GM23338 (cell line): ENCODE measurements around the gene BPIFB1. TPM values are rescaled to one million over a fixed set of nuclear protein-coding genes. Genes with fewer than 3 reads are reported as not detected.

Experiments
- ATAC-seq: fragments of 200-7000 bp; cut with Tn5 transposase; 3 replicates; pipeline ENCODE4 v1.9.1; 2020
- DNase-seq: peaks from one replicate; pipeline ENCODE4 v3.0.0-alpha.2; 2015; ENCODE audit warnings: low spot score
- H2AFZ ChIP-seq: fragments of 200-600 bp; sonication (generic); 2 replicates; pipeline ENCODE4 v1.8.0; 2016; ENCODE audit warnings: antibody characterized with exemption, mild to moderate bottlenecking, moderate library complexity
- H3F3A ChIP-seq: fragments of 200-600 bp; sonication (generic); replicated peaks from 2 replicates; pipeline ENCODE4 v1.8.0; 2017; ENCODE audit warnings: antibody characterized with exemption, mixed run types, low read depth
- H3K27ac ChIP-seq: fragments of 200-600 bp; sonication (generic); 2 replicates; pipeline ENCODE4 v1.6.1; 2016; ENCODE audit warnings: low read depth
- H3K27me3 ChIP-seq: fragments of 200-600 bp; sonication (generic); 2 replicates; pipeline ENCODE4 v1.8.0; 2016; ENCODE audit warnings: mild to moderate bottlenecking, mixed run types, moderate library complexity; ENCODE audit not compliant: insufficient read depth
- H3K36me3 ChIP-seq: fragments of 200-600 bp; sonication (generic); 2 replicates; pipeline ENCODE4 v1.8.0; 2016; ENCODE audit warnings: mild to moderate bottlenecking; ENCODE audit not compliant: insufficient read depth
- H3K4me1 ChIP-seq: fragments of 200-600 bp; sonication (generic); 2 replicates; pipeline ENCODE4 v1.8.0; 2016; ENCODE audit warnings: mild to moderate bottlenecking, moderate library complexity; ENCODE audit not compliant: insufficient read depth
- H3K4me2 ChIP-seq: fragments of 200-600 bp; sonication (generic); 2 replicates; pipeline ENCODE4 v1.7.1; 2017; ENCODE audit warnings: mixed run types
- H3K4me3 ChIP-seq: fragments of 200-600 bp; sonication (generic); 2 replicates; pipeline ENCODE4 v1.6.1; 2016; ENCODE audit warnings: mixed run types
- H3K79me2 ChIP-seq: fragments of 200-600 bp; sonication (generic); replicated peaks from 2 replicates; pipeline ENCODE4 v1.8.0; 2017; ENCODE audit warnings: mild to moderate bottlenecking; ENCODE audit not compliant: insufficient read depth
- H3K9me2 ChIP-seq: fragments of 200-600 bp; sonication (generic); 2 replicates; pipeline ENCODE4 v1.8.0; 2017; ENCODE audit not compliant: insufficient read depth
- H4K20me1 ChIP-seq: fragments of 200-600 bp; sonication (generic); replicated peaks from 2 replicates; pipeline ENCODE4 v1.8.0; 2017; ENCODE audit warnings: mild to moderate bottlenecking; ENCODE audit not compliant: insufficient read depth
- H3K27ac Mint-ChIP-seq: 2 replicates; pipeline ENCODE4 v1.8.0; 2020; ENCODE audit warnings: inconsistent platforms, mild to moderate bottlenecking, moderate library complexity, mixed read lengths
- H3K27me3 Mint-ChIP-seq: 3 replicates; pipeline ENCODE4 v1.8.0; 2022; ENCODE audit warnings: low read depth, mild to moderate bottlenecking, moderate library complexity, mixed read lengths, inconsistent platforms; ENCODE audit not compliant: insufficient read depth, poor library complexity
- H3K36me3 Mint-ChIP-seq: 3 replicates; pipeline ENCODE4 v1.8.0; 2021; ENCODE audit warnings: low read depth, mild to moderate bottlenecking, inconsistent platforms, moderate library complexity, mixed read lengths
- H3K4me1 Mint-ChIP-seq: 3 replicates; pipeline ENCODE4 v1.8.0; 2020; ENCODE audit warnings: mild to moderate bottlenecking, inconsistent platforms, mixed read lengths
- H3K4me3 Mint-ChIP-seq: 3 replicates; pipeline ENCODE4 v1.8.0; 2021; ENCODE audit warnings: moderate library complexity, mild to moderate bottlenecking, inconsistent platforms, mixed read lengths
- H3K9me3 Mint-ChIP-seq: 3 replicates; pipeline ENCODE4 v1.8.0; 2020; ENCODE audit warnings: moderate library complexity, mild to moderate bottlenecking, inconsistent platforms, mixed read lengths
- CREB1 ChIP-seq: fragments of 250-450 bp; sonication (Bioruptor Pico); IDR thresholded peaks from 2 replicates; pipeline ENCODE4 v1.5.0; 2020; ENCODE audit warnings: low read depth, mild to moderate bottlenecking, moderate library complexity
- EZH2 ChIP-seq: fragments of 200-600 bp; sonication (generic); IDR thresholded peaks from one replicate; pipeline ENCODE4 v1.8.0; 2017; ENCODE audit warnings: antibody characterized with exemption, mild to moderate bottlenecking, low read depth; ENCODE audit not compliant: unreplicated experiment
- EZH2phosphoT487 ChIP-seq: fragments of 200-600 bp; sonication (generic); IDR thresholded peaks from one replicate; pipeline ENCODE4 v1.8.1; 2018; ENCODE audit warnings: antibody characterized with exemption; ENCODE audit not compliant: unreplicated experiment
- JUNB ChIP-seq: IDR thresholded peaks from one replicate; pipeline ENCODE4 v1.6.1; 2016; ENCODE audit warnings: antibody characterized with exemption; ENCODE audit not compliant: unreplicated experiment
- NANOG ChIP-seq: IDR thresholded peaks from 2 replicates; pipeline ENCODE4 v1.6.1; 2016; ENCODE audit warnings: antibody characterized with exemption, borderline replicate concordance
- STAT1 ChIP-seq: IDR thresholded peaks from one replicate; pipeline ENCODE4 v1.6.1; 2016; ENCODE audit warnings: antibody characterized with exemption; ENCODE audit not compliant: unreplicated experiment
- ZNF114 ChIP-seq: fragments of 250-450 bp; sonication (Bioruptor Pico); IDR thresholded peaks from 2 replicates; pipeline ENCODE4 v1.5.0; 2020; ENCODE audit warnings: mild to moderate bottlenecking, moderate library complexity
- ZNF331 ChIP-seq: fragments of 250-450 bp; sonication (Bioruptor Pico); IDR thresholded peaks from 2 replicates; pipeline ENCODE4 v1.5.0; 2020; ENCODE audit warnings: low read depth, mild to moderate bottlenecking, moderate library complexity
- polyA plus RNA-seq: library from polyadenylated mRNA; unstranded; fragments of >200 nt; fragmentation: Nextera tagmentation; extraction: Ambion mirVana; gene quantifications from 2 replicates; pipeline ENCODE4 v1.2.1, GENCODE V29; 2016
- total RNA-seq: library from RNA; depleted of rRNA; stranded (reverse); fragments of >200 nt; shearing (Covaris generic); gene quantifications from 2 replicates; pipeline ENCODE4 v1.2.3, GENCODE V29; 2014
- TF ChIP-seq, protein P1 (sequence below), 2 experiments: fragments of 200-600 bp in 1 of 2; sonication (generic) in 1 of 2; conservative IDR thresholded peaks; 2 replicates each; pipeline versions ENCODE4 v1.5.1 to v1.6.1; 2016 to 2017; ENCODE audit warnings: antibody characterized with exemption in 2 of 2, low read depth in 2 of 2, mild to moderate bottlenecking in 2 of 2, moderate library complexity in 1 of 2
- TF ChIP-seq, protein P2 (sequence below): IDR thresholded peaks from 2 replicates; pipeline ENCODE4 v1.6.1; 2016; ENCODE audit warnings: antibody characterized with exemption
- TF ChIP-seq, protein P3 (sequence below): IDR thresholded peaks from one replicate; pipeline ENCODE4 v1.6.1; 2018; ENCODE audit warnings: antibody characterized with exemption; ENCODE audit not compliant: unreplicated experiment

Gene BPIFB1
- total and polyA plus RNA-seq, 2 experiments from 2014 or later: not detected

DNA sequence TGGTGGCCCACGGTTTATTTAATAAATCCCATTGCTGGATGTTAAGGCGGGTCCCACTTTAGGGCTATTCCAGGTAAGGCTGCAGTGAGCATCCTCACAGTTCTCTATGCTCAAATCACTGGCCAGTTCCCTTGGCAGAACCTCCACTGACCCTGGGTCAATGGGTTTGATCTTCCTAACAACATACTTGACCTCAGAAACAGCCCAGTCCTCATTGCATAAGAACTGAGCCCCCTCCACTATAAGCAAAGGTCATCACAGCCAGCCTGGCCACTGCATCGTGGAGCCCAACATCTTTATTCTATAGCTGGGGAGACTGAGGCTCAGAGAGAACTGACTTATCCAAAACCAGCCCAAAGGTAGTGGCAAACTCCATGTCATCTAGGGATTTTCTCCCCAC, 4.3 kb upstream of the BPIFB1 start (continued):
- TF ChIP-seq, protein P1, sequence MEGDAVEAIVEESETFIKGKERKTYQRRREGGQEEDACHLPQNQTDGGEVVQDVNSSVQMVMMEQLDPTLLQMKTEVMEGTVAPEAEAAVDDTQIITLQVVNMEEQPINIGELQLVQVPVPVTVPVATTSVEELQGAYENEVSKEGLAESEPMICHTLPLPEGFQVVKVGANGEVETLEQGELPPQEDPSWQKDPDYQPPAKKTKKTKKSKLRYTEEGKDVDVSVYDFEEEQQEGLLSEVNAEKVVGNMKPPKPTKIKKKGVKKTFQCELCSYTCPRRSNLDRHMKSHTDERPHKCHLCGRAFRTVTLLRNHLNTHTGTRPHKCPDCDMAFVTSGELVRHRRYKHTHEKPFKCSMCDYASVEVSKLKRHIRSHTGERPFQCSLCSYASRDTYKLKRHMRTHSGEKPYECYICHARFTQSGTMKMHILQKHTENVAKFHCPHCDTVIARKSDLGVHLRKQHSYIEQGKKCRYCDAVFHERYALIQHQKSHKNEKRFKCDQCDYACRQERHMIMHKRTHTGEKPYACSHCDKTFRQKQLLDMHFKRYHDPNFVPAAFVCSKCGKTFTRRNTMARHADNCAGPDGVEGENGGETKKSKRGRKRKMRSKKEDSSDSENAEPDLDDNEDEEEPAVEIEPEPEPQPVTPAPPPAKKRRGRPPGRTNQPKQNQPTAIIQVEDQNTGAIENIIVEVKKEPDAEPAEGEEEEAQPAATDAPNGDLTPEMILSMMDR (conservative IDR thresholded peaks at IDR 0.05; ENCODE audit: low read depth in 2 of 2): no peak
- no peak for TF ChIP-seq STAT1
- TF ChIP-seq EZH2: no peak
- no peak for TF ChIP-seq NANOG

DNA sequence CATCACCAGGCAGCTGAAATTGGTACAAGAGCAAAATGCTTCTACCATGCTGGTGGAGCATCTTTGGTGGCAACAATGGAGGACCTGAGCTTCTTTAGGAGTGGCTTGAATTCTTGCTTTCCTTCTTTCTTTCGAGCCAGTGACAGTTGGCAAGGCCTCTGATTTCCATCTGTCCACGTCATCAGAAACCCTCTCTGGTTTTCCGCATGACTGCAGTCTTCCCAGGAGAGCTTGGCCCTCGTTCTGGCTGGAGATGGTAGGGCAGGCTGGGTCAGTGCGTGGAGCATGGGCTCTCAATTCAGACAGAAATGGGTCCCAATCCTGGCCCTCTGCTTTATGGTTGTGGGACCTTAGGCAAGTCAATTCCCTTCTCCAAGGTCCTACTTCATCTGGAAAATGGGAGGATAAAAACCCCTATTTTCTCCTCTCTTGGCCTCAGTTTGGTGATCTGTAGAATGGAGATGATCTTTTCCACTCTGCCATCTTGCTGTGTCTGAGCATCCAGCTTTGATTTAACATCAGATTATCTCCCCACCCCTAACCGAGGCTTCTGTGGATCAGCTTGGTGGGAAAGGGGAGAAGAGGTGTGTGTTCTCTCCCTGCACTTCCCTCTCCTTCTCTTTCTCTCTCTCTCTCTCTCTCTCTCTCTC, 3.6 kb upstream of the BPIFB1 start:
- Histone ChIP-seq H4K20me1 (no peaks in the 10 kb centered on the region), H3K4me3 (no peak overlapping the region), H3K4me1 (0 out of 2 replicates have a peak, but pooled peaks cover 8% of the 10 kb centered on the region), H3K79me2 (no peaks in the 10 kb centered on the region), H3K27ac (no peak overlapping the region), H3K27me3 (no peaks in the 10 kb centered on the region), H3F3A (no peaks in the 10 kb centered on the region), H3K36me3 (no peaks in the 10 kb centered on the region), H2AFZ (no peak overlapping the region), H3K9me2 (no peaks in the 10 kb centered on the region), H3K4me2 (no peak overlapping the region)
- no peak for DNase-seq
- ATAC-seq: no peak
- Mint-ChIP-seq H3K27ac (no peak overlapping the region), H3K9me3 (no peaks in the 10 kb centered on the region), H3K27me3 (peaks cover 21% of the 10 kb centered on the region), H3K36me3 (no peaks in the 10 kb centered on the region), H3K4me3 (no peak overlapping the region), H3K4me1 (peaks cover 23% of the 10 kb centered on the region)
- no peak for TF ChIP-seq CREB1 (CRISPR knock-in tag)
- no peak for TF ChIP-seq JUNB
- no peak for TF ChIP-seq EZH2
- no peak for TF ChIP-seq ZNF331 (CRISPR knock-in tag)
- TF ChIP-seq, protein P2, sequence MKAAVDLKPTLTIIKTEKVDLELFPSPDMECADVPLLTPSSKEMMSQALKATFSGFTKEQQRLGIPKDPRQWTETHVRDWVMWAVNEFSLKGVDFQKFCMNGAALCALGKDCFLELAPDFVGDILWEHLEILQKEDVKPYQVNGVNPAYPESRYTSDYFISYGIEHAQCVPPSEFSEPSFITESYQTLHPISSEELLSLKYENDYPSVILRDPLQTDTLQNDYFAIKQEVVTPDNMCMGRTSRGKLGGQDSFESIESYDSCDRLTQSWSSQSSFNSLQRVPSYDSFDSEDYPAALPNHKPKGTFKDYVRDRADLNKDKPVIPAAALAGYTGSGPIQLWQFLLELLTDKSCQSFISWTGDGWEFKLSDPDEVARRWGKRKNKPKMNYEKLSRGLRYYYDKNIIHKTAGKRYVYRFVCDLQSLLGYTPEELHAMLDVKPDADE: no peak
- TF ChIP-seq, protein P1 (conservative IDR thresholded peaks at IDR 0.05; ENCODE audit: low read depth in 2 of 2): no peak
- TF ChIP-seq NANOG: no peak
- TF ChIP-seq EZH2phosphoT487: no peak
- TF ChIP-seq STAT1: no peak
- TF ChIP-seq ZNF114 (CRISPR knock-in tag): no peak
- TF ChIP-seq, protein P3, sequence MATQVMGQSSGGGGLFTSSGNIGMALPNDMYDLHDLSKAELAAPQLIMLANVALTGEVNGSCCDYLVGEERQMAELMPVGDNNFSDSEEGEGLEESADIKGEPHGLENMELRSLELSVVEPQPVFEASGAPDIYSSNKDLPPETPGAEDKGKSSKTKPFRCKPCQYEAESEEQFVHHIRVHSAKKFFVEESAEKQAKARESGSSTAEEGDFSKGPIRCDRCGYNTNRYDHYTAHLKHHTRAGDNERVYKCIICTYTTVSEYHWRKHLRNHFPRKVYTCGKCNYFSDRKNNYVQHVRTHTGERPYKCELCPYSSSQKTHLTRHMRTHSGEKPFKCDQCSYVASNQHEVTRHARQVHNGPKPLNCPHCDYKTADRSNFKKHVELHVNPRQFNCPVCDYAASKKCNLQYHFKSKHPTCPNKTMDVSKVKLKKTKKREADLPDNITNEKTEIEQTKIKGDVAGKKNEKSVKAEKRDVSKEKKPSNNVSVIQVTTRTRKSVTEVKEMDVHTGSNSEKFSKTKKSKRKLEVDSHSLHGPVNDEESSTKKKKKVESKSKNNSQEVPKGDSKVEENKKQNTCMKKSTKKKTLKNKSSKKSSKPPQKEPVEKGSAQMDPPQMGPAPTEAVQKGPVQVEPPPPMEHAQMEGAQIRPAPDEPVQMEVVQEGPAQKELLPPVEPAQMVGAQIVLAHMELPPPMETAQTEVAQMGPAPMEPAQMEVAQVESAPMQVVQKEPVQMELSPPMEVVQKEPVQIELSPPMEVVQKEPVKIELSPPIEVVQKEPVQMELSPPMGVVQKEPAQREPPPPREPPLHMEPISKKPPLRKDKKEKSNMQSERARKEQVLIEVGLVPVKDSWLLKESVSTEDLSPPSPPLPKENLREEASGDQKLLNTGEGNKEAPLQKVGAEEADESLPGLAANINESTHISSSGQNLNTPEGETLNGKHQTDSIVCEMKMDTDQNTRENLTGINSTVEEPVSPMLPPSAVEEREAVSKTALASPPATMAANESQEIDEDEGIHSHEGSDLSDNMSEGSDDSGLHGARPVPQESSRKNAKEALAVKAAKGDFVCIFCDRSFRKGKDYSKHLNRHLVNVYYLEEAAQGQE: no peak
